NCI-H2227 (cell line): ENCODE measurements around the gene DDX60.
A peak's percentile ranks its signal among the peaks of the same experiment; 100 is the strongest.
"Not testable (repeated sequence)": the region's sequence is repeated elsewhere in the genome, so short reads cannot be mapped to it uniquely, and the experiment has no call there.

ENCODE experiments used
- DNase-seq: peaks from one replicate; lab custom pipeline; 2025; ENCODE audit not compliant: unreplicated experiment; lab: John Stamatoyannopoulos, UW

DDX60 gene

DNA sequence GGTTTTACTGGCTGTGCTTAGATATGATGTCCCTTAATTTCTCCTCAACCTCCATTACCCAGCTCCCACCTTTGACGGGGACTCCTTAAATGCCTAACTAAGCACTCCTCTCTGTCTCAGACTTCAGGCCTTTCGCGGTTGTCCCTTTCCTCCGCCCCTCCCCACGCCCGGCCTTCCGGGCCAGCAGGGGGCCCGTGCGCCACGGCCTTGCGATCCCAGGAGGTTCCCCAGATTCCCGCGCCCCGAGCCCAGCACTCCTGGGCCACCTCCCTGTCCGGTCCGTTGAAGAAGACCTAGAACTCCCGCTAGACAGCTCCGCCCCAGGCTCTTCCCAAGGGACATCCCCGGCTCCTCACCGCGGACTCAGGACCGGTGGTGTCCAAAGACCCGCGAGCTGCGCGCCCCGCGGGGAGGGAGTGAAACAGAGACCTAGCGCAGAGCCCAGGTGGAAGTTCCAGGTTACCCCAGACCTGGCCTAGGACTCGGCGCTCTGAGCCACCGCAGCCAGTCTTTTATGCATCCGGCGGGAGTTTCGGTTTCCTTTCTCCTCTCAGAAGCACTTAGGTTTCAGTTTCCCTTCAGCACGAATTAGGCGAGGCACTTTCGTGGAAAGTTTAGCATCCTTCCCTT, at the start of gene DDX60:
DDX60 (minus strand) TSS at position 487 of the 630 bp plus-strand sequence. CDS start 7,493 bp downstream, outside the sequence.
- peak; percentile 72 for DNase-seq

DNA sequence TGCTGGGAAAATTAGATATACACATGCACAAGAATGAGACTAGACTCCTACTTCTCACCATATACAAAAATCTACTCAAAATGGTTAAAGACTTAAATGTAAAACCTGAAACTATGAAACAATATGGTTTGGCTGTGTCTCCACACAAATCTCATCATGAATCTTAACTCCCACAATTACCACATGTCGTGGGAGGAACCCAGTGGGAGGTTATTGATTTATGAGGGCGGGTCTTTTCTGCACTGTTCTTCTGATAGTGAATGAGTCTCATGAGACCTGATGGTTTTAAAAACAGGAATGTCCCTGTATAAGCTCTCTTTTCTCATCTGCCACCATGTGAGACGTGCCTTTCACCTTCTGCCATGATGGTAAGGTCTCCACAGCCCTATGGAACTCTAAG, 48.5 kb upstream of the DDX60 start:
- DNase-seq = no peak

DNA sequence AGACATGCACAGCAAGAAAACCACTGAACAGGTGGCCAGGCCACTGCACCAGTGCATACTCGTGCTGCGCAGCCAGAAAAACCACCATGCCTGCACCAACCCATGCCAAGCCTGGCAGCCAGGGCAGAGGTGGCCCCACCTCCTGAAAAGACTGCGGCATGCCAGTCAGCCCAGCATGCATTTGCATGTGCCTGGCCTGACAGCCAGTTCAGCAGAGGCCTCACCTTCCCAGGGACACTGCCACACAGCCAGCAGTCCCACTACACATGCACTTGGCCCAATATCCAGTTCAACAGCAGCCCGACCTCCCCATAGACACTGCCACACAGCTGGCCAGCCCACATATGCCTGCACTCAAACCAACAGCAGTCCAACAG, 43.5 kb upstream of the DDX60 start:
- DNase-seq = no peak

DNA sequence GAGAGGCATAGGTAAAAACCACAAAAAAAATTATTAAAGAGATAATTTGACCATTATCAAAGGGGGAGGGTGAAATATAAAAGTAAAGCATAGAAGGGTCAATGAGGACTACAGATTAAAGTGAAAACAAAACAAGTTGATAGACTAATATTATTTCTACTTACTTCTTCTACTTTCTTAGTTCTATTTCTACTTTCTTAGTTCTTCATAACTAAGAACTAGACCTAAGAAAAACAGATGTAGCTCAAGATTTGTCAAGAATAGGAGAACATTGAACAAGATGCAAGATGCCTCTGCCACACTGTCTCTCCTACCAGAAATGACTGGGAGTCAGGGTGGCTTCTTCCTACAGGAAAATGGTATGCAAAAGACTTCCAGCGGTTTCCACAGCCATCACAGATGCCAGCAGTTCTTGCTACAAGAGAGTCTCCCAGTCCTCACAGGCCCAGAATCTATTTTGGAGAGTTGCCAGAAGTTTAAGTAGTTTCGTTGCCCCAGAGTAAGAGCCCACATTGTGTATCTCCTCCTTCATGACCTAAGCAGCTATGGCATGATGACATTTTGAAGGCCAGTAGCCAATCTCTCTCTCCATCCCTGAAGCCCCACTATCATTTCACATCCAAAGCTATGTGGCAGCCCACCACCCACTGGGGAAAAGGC, 42.9 kb upstream of the DDX60 start:
- DNase-seq = no peak

DNA sequence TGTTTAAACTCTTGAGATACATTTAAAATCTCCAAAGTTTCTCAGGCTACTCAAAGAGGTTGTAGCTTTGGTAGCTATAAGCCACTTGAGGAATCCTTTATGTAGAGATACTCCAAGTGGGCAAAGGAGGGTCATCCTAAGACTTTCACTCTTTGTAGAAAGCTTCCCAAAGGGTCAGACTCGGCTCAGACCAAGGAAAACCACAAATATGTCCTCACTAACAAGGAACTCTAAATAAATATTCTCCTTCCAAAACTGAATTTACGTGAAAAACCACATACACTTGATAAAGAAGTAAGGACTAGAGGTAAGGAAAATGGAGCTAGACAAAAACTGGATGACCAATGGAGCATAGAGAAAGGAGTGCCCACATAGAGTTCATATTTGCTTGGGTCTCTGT, 41.7 kb upstream of the DDX60 start:
- DNase-seq = no peak

DNA sequence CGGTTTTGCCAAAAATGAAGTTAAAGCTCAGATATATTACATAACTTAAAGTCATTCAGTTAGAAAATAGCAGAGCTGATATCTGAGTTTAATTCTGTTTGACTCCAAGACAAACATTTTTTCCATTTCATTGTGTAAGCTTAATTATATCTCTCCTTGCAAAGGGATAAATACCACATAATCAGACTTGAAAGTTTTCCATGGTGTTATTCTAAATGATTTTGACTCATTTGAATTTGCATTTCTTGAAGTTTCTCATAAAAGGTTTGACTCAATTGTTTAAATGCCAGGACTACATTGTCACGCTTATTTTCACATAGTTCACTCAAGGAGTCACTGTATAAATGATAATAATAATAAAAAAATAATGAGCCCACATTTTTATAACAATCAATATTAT, 39.4 kb upstream of the DDX60 start:
- no peak for DNase-seq

DNA sequence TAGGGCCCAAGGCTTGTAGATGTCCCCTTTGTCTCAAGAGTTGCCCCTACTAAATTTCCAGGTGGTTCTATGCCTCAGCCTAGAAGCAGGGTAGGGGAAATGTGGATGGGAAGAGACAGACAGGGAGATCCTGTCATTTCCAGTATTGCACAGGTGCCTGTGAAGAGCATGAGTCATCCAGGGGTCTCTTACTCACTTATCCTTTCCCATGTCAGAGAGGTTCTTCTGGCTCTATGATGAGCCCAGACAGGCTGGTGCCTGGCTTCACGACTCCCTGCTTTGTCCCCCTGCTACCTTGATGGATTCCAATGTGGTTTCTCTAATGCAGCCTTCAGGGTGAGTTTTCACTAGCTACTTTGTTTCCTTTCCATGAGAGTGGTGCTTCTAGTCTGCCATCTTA, 35.2 kb upstream of the DDX60 start:
- no peak for DNase-seq

DNA sequence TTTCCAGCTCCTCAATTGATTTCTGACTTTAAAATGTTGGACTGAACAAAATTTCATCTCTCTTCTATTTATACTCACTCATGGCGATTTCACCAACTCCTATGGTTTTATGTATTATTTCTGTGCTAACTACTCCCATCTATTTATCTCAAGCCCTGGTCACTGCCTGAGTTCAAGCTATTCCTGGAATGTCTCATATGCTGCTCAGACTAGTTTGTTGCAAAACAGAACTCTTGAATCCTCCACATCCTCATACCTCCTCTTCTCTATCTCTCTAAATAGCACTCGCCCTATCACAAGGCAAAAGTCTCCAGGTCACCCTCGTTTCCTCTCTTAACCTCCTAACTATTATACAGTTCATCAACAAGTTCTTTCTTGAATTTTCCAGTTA, 19.0 kb upstream of the DDX60 start:
- DNase-seq = no peak

DNA sequence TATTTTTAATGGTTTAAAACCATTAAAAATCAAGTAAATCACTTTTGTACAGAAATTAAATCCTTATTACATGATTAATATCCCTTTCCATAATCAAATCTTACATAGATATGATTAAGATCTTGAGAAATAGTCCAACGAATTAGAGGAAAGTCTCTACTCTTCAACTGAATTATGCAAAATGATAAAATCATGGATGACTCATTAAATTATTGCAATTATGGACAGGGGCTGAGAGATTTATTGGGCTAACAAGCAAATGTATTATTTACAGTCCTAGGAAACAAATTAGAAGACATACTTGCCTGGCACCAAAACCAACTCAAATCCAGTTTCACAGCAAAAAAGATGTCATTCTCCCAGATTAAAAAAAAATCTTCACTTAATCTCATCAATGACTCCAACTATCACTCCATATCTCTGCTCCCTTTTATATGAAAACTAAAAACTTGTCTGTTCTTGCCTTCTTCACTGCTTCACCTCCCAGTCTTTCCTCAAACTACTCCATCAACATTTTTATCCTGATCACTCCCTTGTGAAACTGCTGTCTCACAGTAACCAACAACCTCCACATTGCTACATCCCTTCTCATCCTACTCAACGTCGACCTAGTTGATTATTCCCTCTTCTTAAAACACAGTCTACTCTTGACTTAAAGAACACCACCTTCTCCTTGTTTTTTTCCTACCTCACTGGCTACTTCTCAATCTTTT, 18.4 kb upstream of the DDX60 start:
- no peak for DNase-seq

DNA sequence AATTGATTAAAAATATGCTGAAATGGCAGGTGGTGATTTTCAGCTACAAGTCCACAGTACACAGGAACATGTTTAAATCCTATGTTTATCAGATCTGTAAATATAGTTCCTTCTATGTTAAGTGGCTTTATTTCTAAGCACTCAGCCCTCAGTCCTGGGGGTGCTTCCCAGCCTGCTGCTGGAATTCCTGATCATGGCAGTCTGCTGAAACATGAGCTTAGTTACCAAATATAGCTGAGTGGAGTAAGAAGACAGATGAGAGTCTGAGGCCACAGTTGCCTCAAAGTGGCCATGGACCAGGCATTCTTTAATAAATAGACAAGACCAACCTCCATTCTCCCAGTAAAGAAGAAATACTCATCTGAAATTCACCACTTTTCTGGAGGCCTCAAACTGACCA, 17.1 kb upstream of the DDX60 start:
- DNase-seq = no peak

DNA sequence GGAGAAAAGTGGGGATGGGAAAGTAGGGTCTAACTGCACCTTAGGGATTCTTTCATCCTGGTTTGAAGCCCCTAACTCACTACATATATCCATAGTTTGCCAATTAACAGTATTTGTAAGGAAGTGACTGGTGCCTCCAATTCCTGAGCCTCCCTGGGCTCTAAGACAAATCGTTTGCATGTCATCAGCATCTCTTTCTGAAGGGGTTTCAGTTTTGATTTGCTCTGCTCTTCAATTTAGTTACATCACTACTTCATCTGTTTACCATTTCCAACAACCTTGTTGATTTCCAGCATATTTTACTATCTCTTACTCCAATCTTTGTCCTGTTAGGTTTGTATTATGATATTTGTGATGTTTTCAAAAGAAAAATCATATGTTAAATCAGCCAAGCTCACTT, 15.5 kb upstream of the DDX60 start:
- DNase-seq = no peak

GRCh38 chr4:168330575-168330974, 12.0 kb upstream of the DDX60 start:
- DNase-seq = not testable (repeated sequence)

DNA sequence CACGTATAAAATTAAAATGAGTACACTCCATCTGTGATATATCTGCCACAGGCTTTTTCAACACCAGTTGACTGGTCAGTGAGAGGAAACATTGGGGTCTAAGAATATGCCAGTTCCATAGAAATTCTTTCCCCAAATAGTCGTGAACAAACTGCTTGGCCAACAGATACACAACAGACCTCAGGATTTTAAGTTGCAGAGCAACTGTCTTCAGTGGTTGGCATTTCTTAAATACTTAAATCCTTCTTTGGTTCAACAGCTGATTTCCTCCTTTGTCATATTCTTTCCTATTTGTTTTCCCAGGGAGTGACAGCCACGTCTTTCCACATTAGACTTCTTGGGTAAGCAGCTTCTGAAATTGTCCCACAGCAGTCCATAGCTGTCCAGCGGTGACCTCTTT, 7.0 kb upstream of the DDX60 start:
- DNase-seq = no peak

DNA sequence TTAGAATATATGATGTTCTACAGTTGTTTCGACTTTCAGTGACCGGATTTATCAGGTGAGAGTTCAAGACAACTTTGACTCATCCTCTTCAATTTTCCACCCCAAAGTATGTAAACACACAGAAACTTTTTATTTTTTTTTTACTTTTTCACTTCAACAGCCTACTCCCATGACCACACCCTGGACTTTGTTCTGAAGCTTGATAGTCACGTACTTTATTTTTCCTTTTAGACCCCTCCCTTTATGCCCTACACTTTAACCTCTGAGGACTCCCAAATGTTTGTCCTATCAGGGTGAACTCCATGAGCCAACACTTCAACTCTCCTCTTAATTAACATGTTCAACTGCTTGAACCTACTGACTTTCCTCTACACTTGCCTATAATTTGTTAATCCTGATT, 2.5 kb upstream of the DDX60 start:
- DNase-seq = no peak

DNA sequence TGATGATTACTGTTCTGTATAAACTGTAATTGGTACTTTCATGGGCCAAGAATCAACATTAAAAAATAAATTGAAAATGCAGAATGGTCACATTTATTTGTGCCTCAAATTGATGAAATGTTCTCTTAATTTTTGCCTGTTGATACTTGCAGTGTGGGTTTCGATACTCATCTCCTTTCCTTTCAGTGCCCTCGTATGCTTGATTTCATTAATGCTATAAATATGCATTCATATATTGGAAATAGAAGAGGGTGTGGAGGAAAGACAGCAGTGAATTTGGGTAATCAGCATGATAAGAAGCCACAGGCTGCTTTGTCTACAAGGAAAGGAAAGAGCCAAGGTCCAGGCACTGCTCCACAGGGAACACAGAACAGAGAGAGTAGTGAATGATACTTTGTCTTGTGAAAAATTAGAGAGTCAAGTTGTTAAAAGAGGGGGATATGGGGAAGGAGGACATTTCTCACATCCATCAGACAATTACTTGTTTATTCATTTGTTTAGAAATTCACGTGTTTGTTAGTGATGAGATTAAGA, 1.0 kb upstream of the DDX60 start:
- DNase-seq = no peak

GRCh38 chr4:168317621-168318020, 931 bp downstream of the DDX60 start:
- no peak for DNase-seq

GRCh38 chr4:168309781-168310180, 8.8 kb downstream of the DDX60 start:
- DNase-seq = no peak

- no peak for DNase-seq
Observed at GRCh38 chr4:168308912-168309311, 9.6 kb downstream of the DDX60 start.

- no peak for DNase-seq
Observed at GRCh38 chr4:168306476-168306875, 12.1 kb downstream of the DDX60 start.

GRCh38 chr4:168304744-168305459, 13.7 kb downstream of the DDX60 start:
- DNase-seq = no peak

- DNase-seq = not testable (repeated sequence)
Observed at GRCh38 chr4:168303430-168303829, 15.1 kb downstream of the DDX60 start.
